Activated naive CD8-positive, alpha-beta T cell treated with anti-CD3 and anti-CD28 coated beads for 36 hours (primary cell): ENCODE results near the gene CFAP100. TPM values are rescaled to one million over a fixed set of nuclear protein-coding genes. Genes with fewer than 3 reads are reported as not detected.

Source experiments
- DNase-seq: peaks from one replicate; pipeline ENCODE4 v3.0.0; 2021
- H3K27ac Mint-ChIP-seq: one replicate; pipeline ENCODE4 v1.8.0; 2022; ENCODE audit warnings: mild to moderate bottlenecking, moderate library complexity, mixed read lengths
- H3K27me3 Mint-ChIP-seq: one replicate; pipeline ENCODE4 v1.8.0; 2022; ENCODE audit warnings: mild to moderate bottlenecking, mixed read lengths
- H3K36me3 Mint-ChIP-seq: one replicate; pipeline ENCODE4 v1.8.0; 2021; ENCODE audit warnings: mild to moderate bottlenecking, mixed read lengths
- H3K4me1 Mint-ChIP-seq: one replicate; pipeline ENCODE4 v1.8.0; 2021; ENCODE audit warnings: mixed read lengths
- H3K4me3 Mint-ChIP-seq: one replicate; pipeline ENCODE4 v1.8.0; 2022; ENCODE audit warnings: mild to moderate bottlenecking, moderate library complexity, mixed read lengths
- H3K9me3 Mint-ChIP-seq: one replicate; pipeline ENCODE4 v1.8.0; 2022; ENCODE audit warnings: mixed read lengths
- total RNA-seq, 2 experiments: library from RNA; stranded (reverse); gene quantifications; one replicate each; pipeline ENCODE4 v1.2.3, GENCODE V29; 2021

The CFAP100 gene
- total RNA-seq, 2 experiments from 2014 or later, result not detected

DNA sequence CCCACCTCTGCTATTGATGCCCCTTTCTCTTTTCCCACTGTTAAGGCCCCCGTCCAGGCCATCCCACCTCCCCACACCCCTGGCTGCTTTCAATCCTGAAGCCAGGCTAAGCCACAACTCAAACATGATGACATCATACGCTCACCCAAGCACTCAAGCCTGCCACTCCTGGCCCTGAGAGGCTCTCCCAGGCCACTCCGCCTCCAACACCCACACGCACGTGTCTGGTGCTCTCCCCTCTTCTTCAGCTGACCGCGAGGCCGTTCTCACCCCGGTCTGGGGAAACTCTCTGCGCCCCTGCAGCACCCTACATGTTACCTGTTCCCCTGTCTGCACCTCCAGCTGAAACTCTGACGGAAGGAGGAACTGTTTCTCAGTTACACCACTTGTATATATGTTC lies 74.8 kb downstream of the CFAP100 start:
- H3K9me3 Mint-ChIP-seq, result no peaks in the 10 kb centered on the region
- no peak overlapping the region for H3K4me3 Mint-ChIP-seq
- no peaks in the 10 kb centered on the region for H3K27me3 Mint-ChIP-seq
- DNase-seq, result no peak
- no peak overlapping the region for H3K27ac Mint-ChIP-seq
- H3K4me1 Mint-ChIP-seq, result peaks cover 52% of the 10 kb centered on the region
- H3K36me3 Mint-ChIP-seq, result peaks cover 53% of the 10 kb centered on the region

DNA sequence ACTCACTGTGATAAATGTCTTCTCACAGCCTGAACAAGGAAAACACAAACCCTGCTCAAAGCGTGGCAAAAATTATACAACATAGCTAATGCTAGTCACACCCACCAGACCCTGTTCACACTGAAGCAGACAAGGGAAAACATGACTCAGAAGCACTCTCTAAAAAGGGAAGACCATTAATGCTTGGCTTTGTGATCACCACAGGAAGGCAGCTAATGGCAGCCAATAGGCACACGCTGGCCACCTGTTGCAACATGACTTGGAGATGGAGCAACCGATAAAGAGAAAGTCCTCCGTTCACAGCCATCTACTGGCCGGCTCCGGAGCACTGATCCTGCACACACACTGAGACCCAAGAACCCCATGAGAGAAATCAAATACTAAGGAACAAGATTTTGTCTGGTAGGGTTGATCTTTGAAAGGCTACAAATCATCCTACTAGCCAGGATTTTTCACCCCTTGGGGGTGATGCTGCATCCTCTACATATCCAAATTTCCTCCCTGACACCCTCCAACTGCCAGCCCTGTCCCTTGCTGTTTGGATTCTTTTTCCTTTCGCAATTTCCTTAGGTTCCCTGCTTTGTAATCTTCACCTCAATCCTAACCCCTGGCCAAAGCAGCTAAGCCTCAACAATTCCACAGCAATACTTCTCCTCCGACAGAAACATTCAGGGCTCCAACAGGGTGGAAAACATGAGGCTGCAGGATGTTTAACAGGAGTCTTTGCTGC lies 77.7 kb downstream of the CFAP100 start:
- no peaks in the 10 kb centered on the region for H3K27me3 Mint-ChIP-seq

DNA sequence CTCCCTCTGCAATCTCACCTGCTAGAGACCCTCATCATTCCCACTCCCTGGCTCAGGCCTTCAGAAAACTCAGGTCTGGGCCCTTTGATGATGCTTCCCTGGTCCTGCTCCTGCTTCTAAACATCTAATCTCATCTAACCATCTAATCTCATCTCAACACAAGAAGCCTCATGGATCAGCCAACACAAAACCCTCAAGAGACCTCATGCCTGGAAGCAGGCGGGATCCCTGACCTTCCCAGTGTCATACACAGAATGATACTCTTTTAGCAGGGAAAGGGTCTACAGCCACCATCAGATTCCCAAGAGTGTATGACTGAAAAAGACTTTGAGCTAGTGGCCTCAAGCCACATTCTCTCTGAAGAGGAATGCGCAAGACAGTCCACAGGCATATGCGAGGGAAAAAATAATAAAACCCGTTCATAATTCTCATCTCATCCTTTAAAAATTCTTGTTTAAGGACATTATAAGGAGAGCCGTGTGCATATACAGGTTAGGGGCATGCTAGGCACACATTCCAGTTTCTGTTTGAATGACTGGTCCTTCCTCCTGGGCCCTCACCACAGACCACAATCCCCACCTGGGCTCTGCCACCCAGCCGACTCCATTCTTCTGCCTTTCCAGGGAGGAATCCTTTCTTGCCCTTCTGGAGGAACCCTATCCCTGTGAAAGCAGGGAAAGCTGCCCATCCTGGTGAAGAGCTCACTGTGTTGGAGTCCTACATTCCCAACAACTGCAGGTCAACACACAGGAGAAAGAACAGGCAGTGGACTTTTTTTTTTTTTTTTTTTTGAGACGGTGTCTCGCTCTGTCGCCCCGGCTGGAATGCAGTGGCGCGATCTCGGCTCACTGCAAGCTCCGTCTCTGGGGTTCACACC lies 78.8 kb downstream of the CFAP100 start:
- Mint-ChIP-seq H3K4me3 (peak overlapping the region; percentile 95), H3K27ac (peak overlapping the region; percentile 21), H3K27me3 (no peaks in the 10 kb centered on the region), H3K36me3 (peaks cover 45% of the 10 kb centered on the region), H3K9me3 (no peaks in the 10 kb centered on the region), H3K4me1 (peaks cover 44% of the 10 kb centered on the region)
- DNase-seq, result no peak

More for the DNA sequence above, 77.7 kb downstream of the CFAP100 start:
- H3K36me3 Mint-ChIP-seq, result peaks cover 52% of the 10 kb centered on the region
- no peaks in the 10 kb centered on the region for H3K9me3 Mint-ChIP-seq
- peak overlapping the region; percentile 95 for H3K4me3 Mint-ChIP-seq
- H3K27ac Mint-ChIP-seq, result peak overlapping the region; percentile 72
- no peak for DNase-seq
- peaks cover 52% of the 10 kb centered on the region for H3K4me1 Mint-ChIP-seq

DNA sequence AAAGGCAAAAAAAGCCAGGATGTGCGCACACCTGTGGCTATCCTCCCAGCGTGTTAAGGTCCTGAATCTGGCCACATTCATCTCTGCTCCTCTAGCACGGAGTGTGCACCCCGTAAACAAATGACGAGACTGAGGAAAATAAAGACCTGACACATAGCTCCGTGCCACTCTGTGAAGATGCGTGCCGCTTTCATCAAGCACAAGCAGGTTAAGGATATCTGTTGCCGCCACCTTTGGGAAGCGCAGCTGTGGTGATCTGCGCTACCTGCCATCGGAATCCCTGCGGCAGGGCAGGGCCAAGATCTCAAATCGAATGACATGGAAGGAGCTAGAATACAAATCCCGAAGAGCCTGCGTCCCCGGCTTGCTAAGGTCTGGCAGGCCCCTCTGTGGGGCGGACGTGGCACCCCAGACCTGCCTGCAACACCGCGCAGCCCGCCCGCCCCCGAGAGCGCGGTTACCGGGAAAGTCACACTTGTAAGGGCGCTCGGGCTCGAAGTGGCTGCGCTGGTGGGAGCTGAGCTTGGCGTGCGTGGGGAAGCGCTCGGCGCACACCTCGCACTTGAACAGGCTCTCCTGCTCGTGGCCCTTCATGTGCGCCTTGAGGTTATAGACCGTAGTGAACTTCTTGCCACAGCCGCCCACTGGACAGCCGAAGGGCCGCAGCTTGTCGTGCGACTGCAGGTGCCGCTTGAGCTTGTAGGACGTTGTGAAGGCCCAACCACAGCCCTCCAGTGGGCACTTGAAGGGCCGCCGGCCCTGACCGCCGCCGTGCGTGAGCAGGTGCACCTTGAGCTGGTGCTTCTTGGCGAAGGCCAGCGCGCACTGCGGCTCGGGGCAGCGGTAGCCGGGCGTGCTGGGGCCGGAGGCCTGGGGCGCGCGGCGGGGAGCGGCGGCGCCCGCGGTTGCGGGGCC lies 80.0 kb downstream of the CFAP100 start:
- peak overlapping the region; percentile 84 for H3K27ac Mint-ChIP-seq
- no peaks in the 10 kb centered on the region for H3K9me3 Mint-ChIP-seq
- no peaks in the 10 kb centered on the region for H3K27me3 Mint-ChIP-seq
- H3K36me3 Mint-ChIP-seq, result peaks cover 35% of the 10 kb centered on the region
- H3K4me3 Mint-ChIP-seq, result peak overlapping the region; percentile 95
- DNase-seq, result peak; percentile 46
- peaks cover 33% of the 10 kb centered on the region for H3K4me1 Mint-ChIP-seq

DNA sequence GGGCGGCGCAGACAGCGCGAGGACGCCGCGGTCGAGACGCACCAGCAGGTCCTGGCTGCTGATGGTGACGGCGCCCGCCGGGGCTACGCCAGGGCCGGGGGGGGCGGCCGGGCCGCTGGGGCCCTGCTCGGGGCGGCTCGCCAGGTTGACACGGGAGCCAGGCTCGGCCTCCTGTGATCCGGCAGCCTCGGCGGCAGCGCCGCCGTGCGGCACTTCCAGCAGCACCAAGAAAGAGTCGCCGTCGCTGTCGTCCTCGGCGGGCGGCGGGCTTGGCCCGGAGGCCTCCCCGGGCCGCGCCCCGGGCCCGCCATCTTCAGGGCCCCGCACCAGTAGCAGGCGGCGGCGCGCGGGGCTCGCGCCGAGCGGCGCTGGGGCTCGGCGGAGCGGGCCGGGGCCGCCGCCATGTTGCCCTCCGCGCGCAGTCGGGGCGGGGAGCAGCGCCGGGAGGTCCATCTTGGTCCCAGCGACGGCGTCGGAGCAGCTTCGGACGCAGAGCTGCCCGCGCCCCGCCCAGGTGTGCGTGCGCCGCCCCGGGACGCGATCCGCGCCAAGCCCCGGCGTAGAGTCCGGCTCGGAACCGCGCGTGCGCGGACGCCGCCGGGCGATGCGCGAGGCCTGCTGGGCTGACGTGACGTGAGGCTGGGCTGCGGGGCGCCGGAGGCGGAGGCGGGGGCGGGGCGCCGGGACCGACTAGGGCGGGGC lies 80.9 kb downstream of the CFAP100 start, which contains the start of gene ZXDC:
Gene ZXDC (minus strand): TSS at position 479 of the 702 bp plus-strand sequence. CDS start 26 bp downstream, at position 453.
- Mint-ChIP-seq H3K36me3 (peaks cover 33% of the 10 kb centered on the region), H3K9me3 (no peaks in the 10 kb centered on the region), H3K27ac (peak within 1 kb of the TSS; percentile 84), H3K27me3 (no peaks in the 10 kb centered on the region), H3K4me1 (peaks cover 31% of the 10 kb centered on the region), H3K4me3 (peak within 1 kb of the TSS; percentile 95)
- peak; percentile 93 for DNase-seq

DNA sequence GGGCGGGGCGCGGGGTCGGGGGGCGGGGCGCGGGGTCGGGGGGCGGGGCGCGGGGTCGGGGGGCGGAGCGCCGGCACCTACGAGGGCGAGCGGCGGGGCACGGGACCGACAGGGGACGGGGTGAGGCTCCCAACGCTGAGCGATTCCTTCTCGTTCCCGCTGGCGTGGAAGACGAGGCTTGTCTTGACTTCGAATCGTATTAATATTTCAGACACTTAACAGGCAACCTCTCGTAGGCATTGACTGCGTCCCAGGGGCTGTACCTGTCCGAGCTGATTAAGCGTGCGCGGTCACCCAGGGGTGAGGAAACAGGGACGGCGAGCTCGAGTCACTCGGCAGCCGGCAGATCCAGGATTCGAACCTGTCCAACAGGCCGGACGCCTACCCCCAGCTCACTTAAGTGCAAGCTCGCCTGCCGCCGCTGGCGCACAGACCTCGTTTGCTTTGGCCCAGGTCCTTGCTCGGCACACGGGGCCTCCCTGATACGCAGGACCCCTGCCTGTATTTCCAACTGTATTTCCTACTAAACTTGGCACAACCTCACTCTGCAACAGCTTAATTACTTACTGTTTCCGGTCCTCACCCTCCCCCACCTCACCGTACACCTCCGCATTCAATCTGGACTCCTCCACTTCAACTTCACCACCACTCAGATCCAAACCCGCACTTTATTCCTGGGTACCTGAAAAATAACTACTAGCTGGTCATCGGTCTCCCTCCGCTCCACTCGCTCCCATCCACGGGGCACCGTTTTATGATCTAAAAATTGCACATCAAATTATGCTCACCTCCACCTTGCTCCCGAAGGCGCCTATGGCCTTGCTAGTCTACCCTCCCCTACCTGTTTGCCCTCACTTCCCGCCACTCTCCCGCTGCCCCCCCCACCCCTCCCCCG lies 81.7 kb downstream of the CFAP100 start:
- H3K4me1 Mint-ChIP-seq, result peaks cover 25% of the 10 kb centered on the region
- H3K27me3 Mint-ChIP-seq, result no peaks in the 10 kb centered on the region
- H3K27ac Mint-ChIP-seq, result peak overlapping the region; percentile 66
- H3K36me3 Mint-ChIP-seq, result peaks cover 26% of the 10 kb centered on the region
- H3K4me3 Mint-ChIP-seq, result peak overlapping the region; percentile 80
- DNase-seq, result no peak
- no peaks in the 10 kb centered on the region for H3K9me3 Mint-ChIP-seq

DNA sequence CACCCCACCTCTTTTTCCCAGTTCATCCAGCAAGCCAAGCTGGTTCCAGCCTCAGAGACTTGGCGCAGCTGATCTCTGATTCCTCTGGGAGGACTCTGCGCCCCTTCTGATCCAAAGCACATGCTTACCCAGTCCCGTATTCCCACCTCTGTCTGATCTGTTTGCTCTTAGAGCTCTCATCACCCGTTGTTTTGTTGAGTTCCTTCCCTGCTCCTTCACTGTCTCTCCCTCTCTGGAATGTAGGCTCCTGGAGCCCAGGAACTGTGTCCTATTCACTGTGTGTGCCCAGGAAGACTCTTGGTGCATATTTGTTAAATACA lies 82.3 kb downstream of the CFAP100 start:
- DNase-seq, result no peak
- peaks cover 26% of the 10 kb centered on the region for H3K36me3 Mint-ChIP-seq
- no peaks in the 10 kb centered on the region for H3K9me3 Mint-ChIP-seq
- H3K4me3 Mint-ChIP-seq, result peak overlapping the region; percentile 32
- H3K27me3 Mint-ChIP-seq, result no peaks in the 10 kb centered on the region
- H3K27ac Mint-ChIP-seq, result no peak overlapping the region
- peaks cover 25% of the 10 kb centered on the region for H3K4me1 Mint-ChIP-seq

DNA sequence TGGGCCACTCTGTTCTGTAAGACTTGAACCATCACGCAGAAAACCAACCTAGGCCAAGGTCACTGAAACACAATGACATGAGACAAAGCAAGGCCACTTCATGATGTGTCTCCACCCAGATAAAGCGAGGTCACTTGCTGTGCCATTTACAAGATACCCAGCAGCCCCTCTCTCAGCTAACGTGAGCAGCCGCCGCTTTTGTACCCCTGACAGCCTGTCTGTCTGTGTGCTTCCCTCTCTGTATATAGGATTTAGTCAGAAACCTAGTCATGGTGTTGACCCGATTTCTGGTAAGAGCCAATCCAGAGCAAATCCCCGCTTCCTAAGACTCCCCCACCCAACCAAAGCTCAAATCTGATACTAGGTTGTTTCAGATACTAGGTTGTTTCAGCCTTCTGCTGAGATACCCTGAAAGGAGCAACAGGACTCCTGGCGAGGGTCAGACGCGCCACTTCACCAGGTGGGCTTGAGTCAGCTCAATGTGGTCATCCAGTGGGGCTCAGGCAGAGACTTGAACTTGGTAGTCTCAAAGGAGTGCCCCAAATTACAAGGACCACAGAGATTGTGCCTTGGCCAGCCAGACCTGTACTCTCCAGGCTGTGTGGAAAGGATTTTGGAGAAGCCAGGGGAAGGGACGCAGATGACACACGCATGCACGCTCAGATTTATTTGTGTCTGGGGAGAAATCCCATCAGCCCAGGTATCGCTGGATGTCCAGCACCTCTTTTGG lies 84.0 kb downstream of the CFAP100 start:
- Mint-ChIP-seq H3K4me1 (peaks cover 7% of the 10 kb centered on the region), H3K27ac (no peak overlapping the region), H3K27me3 (no peaks in the 10 kb centered on the region), H3K4me3 (no peak overlapping the region), H3K36me3 (peaks cover 10% of the 10 kb centered on the region), H3K9me3 (no peaks in the 10 kb centered on the region)
- DNase-seq, result no peak

DNA sequence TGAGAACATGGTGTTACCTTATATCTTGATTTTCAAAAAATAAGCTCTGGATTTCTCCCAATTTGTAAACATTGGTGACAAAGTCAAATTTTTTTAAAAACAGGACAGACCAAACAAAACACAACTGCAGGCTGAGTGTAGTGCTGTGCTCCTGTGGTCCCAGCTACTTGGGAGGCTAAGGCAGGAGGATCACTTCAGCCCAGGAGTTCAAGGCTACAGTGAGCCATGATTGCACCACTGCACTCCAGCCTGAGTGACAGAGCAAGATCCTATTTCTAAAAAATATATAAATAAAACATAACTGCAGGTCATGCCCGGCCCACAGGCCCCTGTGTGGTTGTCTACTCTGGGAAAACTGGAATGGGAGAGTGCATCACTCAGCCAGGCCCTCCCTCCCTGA lies 84.9 kb downstream of the CFAP100 start:
- Mint-ChIP-seq H3K27ac (no peak overlapping the region), H3K27me3 (no peaks in the 10 kb centered on the region), H3K4me1 (peaks cover 3% of the 10 kb centered on the region), H3K4me3 (no peak overlapping the region), H3K9me3 (no peaks in the 10 kb centered on the region), H3K36me3 (peaks cover under 1% of the 10 kb centered on the region)
- DNase-seq, result no peak

DNA sequence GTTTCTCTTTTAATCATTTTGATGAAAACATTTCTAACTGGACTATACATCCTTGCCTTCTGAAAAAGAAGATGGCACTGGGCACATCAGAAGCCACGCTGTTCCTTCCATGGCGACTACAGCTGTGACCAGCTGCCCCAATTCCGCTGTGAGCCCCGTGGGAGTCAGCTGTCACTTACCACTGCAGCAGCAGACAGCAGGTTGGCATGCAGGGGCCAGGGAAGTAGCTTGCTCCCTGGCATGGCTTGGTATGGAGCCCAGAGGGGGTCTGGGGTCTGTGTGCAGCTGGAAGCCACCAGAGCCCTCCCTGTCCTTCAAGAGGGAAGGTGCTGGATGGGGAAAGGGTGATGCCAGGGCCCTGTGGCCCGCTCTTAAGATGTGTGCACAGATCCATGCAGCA lies 85.5 kb downstream of the CFAP100 start:
- no peaks in the 10 kb centered on the region for H3K36me3 Mint-ChIP-seq
- H3K9me3 Mint-ChIP-seq, result no peaks in the 10 kb centered on the region
- no peak for DNase-seq
- H3K27ac Mint-ChIP-seq, result no peak overlapping the region
- no peaks in the 10 kb centered on the region for H3K27me3 Mint-ChIP-seq
- no peak overlapping the region for H3K4me3 Mint-ChIP-seq
- H3K4me1 Mint-ChIP-seq, result peaks cover 3% of the 10 kb centered on the region

DNA sequence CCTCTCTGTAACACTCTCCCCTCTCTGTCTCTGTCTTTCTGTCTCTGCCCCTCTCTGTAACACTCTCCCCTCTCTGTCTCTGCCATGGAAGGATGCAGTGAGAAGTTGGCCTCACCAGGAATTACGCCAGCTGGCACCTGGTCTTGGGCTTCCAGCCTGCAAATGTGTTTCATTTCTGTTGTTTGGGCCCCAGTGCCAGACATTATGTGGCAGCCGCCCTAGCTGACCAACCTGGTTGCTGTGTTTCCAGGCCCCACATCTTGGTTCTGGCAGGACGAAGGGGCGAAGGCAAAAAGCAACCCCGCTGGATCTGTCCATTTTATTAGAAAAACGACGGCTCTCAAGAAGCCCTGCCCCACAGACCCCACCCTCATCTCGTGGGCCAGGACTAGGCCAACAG lies 86.2 kb downstream of the CFAP100 start:
- H3K27ac Mint-ChIP-seq, result no peak overlapping the region
- H3K27me3 Mint-ChIP-seq, result no peaks in the 10 kb centered on the region
- no peaks in the 10 kb centered on the region for H3K36me3 Mint-ChIP-seq
- H3K4me1 Mint-ChIP-seq, result peaks cover 3% of the 10 kb centered on the region
- DNase-seq, result no peak
- H3K4me3 Mint-ChIP-seq, result no peak overlapping the region
- no peaks in the 10 kb centered on the region for H3K9me3 Mint-ChIP-seq

DNA sequence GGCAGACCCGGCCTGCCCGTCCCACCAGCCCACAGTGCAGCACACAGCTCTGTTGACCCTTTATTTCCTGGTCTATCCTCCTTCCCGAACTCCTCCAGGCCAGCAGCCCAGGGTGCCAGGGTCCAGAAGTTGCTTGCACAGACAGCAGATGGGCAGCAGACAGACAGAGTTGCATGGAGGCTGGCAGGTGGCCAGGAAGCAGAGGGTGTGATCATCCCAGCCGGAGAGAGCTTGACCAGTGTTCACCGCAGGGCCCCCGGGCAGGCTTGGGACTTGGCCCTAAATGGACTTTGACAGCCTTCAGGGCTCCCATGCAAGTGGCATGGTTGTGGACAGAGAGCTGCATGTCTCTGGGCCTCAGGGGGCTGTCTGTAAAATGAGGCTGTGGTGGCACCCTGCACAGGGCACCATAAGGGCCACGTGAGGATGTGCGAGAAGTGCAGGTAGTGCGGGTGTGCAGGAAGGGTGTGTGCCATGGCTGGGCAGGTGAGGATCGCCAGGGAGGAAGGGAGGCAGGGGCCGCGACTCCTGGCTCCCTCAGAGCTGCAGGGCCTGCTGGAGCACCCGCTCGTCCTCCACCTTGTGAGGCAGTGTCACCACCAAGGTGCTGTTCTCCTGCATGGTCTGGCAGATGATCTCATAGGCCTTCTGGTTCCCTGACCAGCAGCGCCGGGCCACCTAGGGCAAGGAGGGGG lies 87.2 kb downstream of the CFAP100 start:
- Mint-ChIP-seq H3K27ac (no peak overlapping the region), H3K4me3 (no peak overlapping the region), H3K9me3 (no peaks in the 10 kb centered on the region), H3K36me3 (no peaks in the 10 kb centered on the region), H3K27me3 (no peaks in the 10 kb centered on the region), H3K4me1 (peaks cover 4% of the 10 kb centered on the region)
- DNase-seq, result no peak
